G401.6 (cell line): ENCODE data around the gene HBB.
A peak's percentile ranks its signal among the peaks of the same experiment; 100 is the strongest.

ENCODE experiments used
- FAIRE-seq: peaks from 2 replicates; lab custom pipeline; 2012; peaks lifted over from hg19 to GRCh38; lab: Jason Lieb, UNC

HBB gene

DNA sequence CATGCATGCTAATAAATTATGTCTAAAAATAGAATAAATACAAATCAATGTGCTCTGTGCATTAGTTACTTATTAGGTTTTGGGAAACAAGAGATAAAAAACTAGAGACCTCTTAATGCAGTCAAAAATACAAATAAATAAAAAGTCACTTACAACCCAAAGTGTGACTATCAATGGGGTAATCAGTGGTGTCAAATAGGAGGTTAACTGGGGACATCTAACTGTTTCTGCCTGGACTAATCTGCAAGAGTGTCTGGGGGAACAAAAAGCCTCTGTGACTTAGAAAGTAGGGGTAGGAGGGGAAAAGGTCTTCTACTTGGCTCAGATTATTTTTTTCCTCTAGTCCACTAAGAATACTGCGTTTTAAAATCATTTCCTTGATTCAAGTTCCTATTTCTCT, 810 bp upstream of the HBB start:
- FAIRE-seq, result no peak

DNA sequence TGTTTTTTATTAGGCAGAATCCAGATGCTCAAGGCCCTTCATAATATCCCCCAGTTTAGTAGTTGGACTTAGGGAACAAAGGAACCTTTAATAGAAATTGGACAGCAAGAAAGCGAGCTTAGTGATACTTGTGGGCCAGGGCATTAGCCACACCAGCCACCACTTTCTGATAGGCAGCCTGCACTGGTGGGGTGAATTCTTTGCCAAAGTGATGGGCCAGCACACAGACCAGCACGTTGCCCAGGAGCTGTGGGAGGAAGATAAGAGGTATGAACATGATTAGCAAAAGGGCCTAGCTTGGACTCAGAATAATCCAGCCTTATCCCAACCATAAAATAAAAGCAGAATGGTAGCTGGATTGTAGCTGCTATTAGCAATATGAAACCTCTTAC, 1.4 kb downstream of the HBB start:
- FAIRE-seq, result no peak

DNA sequence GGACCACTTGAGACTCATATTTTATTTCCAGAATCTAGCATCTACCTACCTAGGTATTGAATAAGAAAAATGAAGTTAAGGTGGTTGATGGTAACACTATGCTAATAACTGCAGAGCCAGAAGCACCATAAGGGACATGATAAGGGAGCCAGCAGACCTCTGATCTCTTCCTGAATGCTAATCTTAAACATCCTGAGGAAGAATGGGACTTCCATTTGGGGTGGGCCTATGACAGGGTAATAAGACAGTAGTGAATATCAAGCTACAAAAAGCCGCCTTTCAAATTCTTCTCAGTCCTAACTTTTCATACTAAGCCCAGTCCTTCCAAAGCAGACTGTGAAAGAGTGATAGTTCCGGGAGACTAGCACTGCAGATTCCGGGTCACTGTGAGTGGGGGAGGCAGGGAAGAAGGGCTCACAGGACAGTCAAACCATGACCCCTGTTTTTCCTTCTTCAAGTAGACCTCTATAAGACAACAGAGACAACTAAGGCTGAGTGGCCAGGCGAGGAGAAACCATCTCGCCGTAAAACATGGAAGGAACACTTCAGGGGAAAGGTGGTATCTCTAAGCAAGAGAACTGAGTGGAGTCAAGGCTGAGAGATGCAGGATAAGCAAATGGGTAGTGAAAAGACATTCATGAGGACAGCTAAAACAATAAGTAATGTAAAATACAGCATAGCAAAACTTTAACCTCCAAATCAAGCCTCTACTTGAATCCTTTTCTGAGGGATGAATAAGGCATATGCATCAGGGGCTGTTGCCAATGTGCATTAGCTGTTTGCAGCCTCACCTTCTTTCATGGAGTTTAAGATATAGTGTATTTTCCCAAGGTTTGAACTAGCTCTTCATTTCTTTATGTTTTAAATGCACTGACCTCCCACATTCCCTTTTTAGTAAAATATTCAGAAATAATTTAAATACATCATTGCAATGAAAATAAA, 2.1 kb downstream of the HBB start:
- no peak for FAIRE-seq

DNA sequence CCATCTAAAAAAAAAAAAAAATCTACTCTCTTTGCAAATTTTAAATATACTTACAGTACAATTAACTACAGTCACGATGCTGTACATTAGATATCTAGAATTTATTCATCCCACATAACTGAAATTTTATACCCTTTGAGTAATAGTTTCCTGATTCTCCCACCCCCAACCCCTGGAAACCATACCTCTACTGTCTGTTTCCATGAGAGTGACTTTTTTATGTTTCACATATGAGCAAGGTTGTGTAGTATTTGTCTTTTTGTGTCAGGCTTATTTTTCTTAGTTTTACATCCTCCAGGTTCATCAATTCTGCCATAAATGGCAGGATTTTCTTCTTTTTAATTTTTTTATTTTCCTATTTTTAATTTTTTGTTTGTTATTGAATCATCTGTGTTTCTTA, 3.2 kb downstream of the HBB start:
- no peak for FAIRE-seq

DNA sequence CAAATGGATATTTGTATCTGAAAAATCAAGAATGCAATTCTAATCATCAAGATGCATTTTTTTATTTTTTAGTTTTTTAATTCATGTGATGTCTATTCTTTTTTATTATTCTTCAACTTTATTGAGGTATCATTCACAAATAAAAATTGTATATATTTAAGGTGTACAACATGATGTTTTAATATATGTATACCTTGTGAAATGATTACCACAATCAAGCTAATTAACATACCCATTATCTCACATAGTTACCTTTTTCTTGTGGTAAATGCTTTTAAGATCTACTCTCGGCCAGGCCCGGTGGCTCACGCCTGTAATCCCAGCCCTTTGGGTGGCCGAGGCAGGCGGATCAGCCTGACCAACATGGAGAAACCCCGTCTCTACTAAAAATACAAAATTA, 3.7 kb downstream of the HBB start:
- peak; percentile 71 for FAIRE-seq

DNA sequence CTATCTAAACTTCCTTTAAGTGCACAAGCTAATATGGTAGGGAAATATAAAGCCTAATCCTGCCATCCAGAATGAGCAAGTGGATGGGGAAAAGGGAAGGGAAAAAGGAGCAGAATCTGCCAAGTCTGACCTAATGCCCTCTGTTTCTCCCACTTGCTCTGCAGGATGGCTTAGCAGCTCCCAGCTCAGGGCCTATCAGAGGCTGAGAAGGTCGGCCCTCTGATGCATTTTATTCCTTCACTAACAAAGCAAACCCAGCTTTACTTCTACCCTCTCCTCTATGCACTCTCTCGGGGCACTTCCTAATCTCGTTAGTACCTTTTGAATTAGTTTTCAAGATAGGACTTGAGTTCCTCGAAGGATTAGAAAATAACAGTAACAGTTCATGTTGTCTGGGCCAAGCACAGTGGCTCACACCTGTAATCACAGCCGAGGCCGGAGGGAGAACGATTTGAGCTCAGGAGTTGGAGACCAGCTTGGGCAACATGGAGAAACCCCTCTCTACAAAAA, 16.4 kb downstream of the HBB start:
- no peak for FAIRE-seq

DNA sequence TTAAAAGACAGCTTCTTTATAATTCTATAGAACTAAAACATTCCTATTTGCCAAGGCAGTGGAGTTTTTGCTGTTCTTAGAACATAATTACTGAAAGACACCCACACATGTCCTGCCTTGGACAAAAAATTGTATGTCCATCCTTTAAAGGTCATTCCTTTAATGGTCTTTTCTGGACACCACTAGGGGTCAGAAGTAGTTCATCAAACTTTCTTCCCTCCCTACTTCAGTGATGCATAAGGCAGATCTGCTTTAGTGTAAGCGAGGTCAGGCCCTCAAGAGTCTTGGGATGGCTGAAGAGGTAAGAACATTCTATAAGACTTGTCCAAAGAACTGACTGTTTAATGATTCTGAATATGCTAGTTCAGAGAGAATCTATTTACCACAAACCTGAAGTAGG, 22.1 kb downstream of the HBB start:
- peak; percentile 56 for FAIRE-seq

DNA sequence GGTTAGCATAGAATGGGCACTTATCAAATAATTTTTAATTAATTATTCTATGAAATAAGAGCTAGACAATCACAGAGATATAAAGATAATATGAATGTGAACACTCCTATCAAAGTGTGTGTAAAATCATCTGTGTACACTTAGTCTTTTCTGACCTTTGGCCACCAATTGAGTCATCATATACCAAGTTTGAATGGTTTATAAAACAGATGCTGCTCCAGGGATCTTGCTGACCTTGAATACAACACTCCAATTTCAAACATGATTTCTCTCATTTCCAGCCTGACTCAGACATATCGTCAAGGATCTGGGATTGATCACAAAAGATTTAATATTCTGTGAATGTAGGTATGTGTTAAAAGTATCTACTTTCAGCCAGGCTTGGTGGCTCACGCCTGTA, 23.5 kb downstream of the HBB start:
- FAIRE-seq, result no peak

DNA sequence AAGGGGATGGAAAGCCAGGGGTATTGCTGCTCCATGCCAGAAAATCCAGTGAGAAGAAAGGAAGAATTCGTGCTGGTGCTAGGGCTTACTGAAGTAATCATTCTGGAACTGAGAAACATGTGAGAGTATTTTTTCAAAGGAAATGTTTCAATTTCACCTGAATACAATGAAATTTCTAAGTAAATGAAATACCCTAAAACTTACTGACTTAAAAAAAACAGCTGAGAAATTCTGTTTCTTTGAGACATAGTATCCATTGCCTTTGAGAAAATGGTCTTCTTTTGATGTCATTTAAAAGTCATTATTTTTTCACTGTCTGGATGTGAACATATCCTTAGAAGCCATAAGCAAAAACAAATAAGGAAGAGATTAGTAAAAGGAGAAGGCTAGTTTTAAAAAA, 26.3 kb downstream of the HBB start, which contains the start of gene OR51V1:
OR51V1 (minus strand) TSS at position 101 of the 400 bp plus-strand sequence; CDS start at position 101, 0 bp downstream.
- no peak for FAIRE-seq

DNA sequence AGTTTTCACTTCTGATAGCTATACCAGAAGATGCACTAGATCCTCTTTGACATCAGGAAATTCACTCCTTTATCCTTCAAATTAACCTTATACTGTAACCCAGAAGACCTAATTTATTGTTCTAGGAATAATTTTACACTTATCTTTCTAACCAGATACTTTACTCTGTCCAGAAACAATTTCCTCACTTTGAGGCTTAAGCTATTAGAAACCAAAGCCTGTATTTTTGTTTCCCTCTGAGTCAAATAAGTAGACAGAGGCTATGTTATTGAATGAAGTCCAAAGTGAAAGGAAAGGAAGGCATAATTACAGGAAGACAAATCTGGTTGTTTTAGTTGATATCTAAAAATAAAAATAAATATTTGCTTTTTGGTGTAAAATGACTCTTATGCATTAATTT, 28.6 kb downstream of the HBB start:
- no peak for FAIRE-seq

DNA sequence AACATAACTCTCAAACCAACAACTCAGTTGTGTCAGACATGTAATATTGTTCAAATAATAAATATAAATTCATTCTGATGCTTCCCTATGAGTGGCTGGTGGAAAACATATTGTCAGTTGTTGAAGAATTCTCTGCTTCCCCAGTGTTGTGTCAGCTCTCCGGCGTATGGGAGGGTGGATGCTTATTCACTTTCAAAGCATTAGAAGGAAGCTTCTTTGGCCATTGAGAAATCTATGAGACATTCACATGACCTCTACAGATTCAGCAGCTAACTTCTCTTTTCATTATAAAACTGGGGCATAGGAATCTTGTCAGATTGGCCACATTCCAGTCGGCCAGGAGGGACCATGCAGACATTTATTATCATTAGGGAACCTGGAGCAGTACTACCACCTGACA, 29.3 kb downstream of the HBB start:
- FAIRE-seq, result no peak

DNA sequence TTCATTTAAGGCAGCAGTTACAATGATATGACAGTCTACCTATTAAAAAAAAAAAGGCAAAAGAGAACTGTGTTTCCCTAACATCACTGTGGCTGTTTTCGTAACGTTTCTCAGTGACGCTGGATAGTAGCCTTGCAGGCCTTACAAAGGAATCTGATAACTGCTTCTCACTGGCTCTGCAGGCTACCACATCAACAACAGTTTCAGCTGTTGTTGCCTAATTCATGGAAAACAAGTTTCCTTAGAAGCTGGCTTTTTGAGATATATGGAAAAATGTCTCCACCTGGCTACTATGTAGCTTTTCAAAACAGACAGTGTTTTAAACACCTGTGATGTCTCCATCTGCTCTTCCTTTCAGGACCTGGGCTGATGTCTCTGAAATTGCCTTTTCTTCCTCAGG, 30.1 kb downstream of the HBB start:
- FAIRE-seq, result no peak

DNA sequence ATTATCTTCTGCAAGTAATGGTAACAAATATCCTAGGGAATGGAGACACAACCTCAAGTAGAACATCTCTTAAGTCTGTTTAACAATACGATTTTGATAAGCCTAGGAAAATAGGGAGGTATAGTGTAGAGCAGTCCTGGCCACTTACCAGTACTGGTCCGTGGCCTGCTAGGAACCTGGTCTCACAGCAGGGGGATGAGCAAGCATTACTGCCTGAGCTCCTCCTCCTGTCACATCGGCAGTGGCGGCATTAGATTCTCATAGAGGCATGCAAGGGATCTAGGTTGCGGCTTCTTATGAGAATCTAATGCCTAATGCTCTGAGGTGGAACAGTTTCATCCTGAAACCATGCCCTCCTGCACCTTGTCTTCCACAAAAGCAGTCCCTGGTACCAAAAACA, 30.8 kb downstream of the HBB start:
- no peak for FAIRE-seq

DNA sequence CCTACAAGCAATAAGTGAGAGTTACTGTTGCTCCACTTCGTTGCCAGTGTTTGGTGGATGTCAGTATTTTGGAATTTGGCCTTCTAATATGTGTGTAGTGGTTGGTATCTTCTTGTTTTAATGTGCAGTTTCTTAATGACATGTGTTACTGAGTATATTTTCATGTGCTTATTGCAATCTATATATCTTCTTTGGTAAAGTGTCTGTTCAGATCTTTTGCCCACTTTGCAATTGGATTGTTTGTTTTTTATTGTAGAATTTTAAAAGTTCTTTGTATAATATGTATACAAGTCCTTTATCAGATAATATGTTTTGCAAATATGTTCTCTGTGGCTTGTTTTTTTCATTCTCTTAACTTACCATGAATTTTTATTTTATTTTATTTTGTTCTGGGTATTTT, 34.1 kb downstream of the HBB start:
- no peak for FAIRE-seq

DNA sequence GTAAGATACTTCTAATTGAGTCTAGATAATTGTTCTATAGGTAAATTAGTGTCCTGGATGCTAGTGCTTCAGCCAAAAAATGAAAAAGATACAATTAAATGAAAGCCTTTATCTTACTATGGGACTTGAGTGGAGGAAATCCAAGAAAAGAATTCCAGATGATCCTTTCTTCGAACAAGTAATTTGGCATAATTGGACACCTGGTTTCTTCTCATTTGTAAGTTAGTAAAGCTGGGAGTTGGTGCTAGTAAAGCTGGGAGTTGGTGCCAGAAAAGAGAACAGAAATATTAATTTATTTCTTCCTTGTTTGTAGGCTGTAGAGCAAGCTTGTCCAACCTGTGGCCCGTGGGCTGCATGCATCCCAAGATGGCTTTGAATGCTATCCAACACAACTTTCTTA, 38.7 kb downstream of the HBB start:
- FAIRE-seq, result no peak

DNA sequence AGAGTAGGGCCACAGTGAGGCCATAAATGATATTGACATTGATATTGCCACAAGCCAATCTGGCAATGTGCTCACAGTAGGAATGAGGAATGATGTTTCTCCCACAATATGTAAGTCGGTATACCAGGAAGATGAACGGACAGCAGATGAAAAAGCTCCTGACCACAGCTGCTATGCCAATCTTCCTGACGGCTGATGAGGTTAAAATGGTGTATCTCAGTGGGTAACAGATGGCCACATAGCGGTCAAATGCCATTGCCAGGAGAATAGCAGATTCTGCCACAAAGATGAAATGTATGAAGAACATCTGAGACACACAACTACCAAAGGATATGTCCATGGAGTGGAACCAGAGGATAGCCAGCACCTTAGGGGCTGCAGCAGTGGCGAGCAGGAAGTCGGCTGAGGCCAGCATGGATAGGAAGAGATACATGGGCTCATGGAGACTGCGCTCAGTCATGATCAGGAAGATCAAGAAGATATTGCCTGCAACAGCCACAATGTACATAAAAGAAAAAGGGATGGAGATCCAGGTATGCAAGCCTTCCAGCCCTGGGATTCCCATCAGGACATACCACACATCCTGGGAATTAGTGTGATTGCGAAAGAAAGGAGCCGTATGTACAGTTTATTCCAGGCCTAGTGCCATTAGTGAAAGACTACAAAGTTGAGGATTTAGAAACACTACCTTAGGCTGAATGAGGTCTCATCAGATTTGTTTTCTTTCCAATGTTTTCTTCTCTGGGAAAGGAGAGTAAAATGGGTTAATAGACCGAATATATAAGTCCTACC, 48.6 kb downstream of the HBB start:
- no peak for FAIRE-seq
